Fibroblast of pulmonary artery (primary cell): ENCODE data around the gene SLC29A3.

Experiments used
- DNase-seq: peaks from one replicate; pipeline ENCODE4 v3.0.0-alpha.2; 2010; ENCODE audit warnings: low read depth
- H3K4me3 ChIP-seq: replicated peaks from 2 replicates; pipeline ENCODE4 v1.5.1; 2011; ENCODE audit warnings: low read depth, mild to moderate bottlenecking, control low read depth, low read length, moderate library complexity
- TF ChIP-seq, protein P1 (sequence below): IDR thresholded peaks from 2 replicates; pipeline ENCODE4 v1.5.1; 2011; ENCODE audit warnings: mild to moderate bottlenecking, control low read depth, low read length, inconsistent platforms; ENCODE audit errors: missing control alignments

SLC29A3 gene

DNA sequence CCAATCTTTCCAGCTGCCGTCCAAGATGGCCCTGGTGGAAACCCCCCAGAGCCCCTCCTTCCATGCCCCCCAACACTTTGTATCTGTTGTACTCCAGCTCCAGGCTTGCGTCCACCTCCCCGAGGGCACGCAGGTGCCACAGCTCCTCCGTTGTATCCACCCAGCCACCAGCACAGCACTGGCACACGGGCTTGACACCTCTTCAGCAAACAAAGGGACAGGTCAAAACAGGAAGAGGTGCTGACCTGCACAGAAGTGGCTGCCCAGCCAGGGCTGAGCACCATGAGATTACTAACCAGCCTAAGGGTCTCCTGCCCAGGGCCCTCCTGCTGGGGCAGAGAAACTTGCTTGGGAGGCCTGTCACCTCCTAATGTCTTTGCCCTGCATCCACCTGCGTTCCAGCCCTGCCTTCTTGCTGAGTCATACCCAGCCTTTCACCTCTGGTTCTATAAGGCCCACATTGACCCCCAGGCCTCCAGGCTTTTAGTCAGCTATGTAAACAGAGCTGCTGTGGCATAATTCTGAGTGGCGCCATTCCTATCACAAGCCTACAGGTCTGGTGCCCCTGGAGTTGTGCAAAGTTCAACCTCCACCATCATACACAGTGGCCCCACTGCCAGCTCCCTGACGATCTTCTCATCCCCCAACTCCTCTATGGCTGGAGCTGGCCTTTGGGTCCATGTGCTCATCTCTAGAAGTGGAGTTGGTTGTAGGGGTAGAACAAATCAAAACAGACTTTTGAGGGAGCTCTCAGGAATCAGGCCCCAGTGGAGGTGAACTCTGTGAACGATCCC, 20.9 kb downstream of the SLC29A3 start:
- TF ChIP-seq, protein P1, sequence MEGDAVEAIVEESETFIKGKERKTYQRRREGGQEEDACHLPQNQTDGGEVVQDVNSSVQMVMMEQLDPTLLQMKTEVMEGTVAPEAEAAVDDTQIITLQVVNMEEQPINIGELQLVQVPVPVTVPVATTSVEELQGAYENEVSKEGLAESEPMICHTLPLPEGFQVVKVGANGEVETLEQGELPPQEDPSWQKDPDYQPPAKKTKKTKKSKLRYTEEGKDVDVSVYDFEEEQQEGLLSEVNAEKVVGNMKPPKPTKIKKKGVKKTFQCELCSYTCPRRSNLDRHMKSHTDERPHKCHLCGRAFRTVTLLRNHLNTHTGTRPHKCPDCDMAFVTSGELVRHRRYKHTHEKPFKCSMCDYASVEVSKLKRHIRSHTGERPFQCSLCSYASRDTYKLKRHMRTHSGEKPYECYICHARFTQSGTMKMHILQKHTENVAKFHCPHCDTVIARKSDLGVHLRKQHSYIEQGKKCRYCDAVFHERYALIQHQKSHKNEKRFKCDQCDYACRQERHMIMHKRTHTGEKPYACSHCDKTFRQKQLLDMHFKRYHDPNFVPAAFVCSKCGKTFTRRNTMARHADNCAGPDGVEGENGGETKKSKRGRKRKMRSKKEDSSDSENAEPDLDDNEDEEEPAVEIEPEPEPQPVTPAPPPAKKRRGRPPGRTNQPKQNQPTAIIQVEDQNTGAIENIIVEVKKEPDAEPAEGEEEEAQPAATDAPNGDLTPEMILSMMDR: no peak
- no peak overlapping the region for H3K4me3 ChIP-seq
- no peak for DNase-seq

DNA sequence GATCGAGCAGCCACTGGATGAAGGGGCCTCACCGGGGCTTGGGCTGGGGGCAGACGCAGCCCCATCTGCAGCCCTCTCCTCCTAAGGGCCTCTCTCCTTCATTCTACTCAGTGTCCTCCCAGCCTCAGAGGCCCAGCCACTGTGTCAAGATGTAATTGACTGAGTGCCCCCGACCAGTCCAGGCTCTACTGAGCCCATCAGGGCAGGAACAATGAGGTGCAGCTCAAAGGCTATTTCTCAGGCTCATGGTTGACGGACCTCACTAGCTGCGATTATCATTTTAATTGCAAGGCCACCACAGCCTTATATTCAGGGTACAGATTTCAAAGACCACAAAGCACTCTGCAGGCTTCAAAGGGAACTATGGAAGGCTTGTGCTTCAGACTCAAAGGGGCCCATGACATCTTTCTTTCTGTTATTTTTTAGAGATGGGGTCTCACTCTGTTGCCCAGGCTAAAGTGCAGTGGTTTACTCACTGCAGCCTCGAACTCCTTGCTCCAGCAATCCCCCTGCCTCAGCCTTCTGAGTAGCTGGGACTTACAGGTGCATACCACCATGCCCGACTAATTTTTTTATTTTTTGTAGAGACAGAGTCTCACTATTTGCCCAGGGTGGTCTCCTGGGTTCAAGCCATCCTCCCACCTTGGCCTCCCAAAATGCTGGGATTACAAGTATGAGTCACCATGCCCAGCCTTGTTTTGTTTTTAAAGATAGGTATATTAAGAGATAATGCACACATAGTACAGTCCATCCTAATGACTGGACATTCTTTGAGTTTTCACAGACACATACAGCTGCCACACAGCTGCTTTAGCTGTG, 23.7 kb downstream of the SLC29A3 start:
- TF ChIP-seq, protein P1: no peak
- DNase-seq: no peak
- H3K4me3 ChIP-seq: no peak overlapping the region

DNA sequence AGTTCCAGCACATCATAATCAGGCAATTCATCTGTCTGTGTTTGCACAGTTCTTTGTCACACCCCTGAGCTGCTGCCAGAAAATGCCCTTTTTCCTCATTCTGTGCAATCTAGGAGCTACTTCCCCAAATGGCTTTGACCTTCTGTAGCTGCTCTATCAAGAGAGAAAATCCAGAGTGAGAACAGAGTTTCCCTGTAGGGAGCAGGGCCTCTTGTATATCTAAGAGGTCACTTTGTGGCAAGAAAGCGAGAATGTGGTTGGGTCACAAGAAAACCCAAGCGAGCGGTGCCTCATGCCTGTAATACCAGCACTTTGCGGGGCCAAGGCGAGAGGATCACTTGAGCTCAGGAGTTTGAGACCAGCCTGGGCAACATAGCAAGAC, 24.3 kb downstream of the SLC29A3 start:
- TF ChIP-seq, protein P1: no peak
- no peak for DNase-seq
- H3K4me3 ChIP-seq: no peak overlapping the region

DNA sequence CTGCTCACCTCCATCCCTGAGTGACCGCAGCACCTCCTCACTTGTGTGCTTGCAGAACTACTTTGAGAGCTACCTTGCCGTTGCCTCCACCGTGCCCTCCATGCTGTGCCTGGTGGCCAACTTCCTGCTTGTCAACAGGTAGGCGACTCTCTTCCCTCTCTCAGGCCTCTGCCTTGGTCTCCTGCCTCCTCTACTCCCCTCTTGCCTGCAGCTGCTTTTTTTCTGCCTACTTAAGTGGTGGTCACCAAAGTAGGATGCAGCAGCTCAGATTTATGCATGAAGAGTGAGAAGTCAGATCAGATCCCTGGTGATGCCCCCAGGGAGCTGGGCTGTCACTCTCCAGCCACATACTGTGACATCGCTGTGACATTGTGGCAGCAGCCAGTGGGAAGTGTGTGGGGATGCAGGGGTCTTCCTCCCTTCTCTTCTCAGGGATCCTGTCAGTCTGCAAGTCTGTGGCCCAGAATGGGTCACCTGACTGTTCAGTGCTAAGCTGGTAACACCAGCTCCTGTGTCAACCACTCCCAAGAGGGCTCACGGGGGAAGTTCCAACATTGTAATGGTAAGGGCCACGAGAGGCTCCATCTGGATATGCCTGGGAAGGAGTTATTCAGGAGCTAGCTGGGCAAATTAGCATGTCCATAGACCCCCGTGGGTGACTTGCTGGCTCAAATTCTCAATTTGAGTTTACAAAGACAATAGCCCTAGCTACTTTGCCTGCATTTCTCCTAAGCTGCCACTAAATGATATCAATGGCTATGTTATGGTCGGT, 25.3 kb downstream of the SLC29A3 start:
- no peak overlapping the region for H3K4me3 ChIP-seq
- no peak for DNase-seq
- TF ChIP-seq, protein P1: no peak

DNA sequence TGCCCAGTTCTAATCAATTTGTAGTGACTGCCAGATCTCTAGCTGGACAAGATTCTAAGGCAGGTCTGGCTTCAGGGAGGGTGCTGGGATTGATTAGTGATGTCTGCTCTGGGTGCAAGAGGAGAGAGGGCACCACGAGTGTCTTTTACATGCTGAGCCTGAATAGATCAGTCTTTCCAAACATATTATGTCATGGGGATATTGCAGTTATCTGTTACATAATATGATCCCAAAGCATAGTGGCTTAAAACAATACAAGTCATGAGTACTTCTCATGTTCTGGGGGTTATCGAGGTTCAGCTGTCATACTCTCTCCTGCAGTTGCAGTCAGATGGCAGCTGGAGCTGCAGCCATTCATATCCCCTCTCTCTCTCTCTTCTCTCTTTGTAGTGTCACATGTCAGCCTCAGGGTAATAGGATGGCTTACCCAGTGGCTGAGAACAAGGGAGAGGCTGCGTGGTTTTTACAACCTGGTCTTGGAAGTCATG, 26.0 kb downstream of the SLC29A3 start:
- DNase-seq: no peak
- TF ChIP-seq, protein P1: no peak
- H3K4me3 ChIP-seq: no peak overlapping the region

DNA sequence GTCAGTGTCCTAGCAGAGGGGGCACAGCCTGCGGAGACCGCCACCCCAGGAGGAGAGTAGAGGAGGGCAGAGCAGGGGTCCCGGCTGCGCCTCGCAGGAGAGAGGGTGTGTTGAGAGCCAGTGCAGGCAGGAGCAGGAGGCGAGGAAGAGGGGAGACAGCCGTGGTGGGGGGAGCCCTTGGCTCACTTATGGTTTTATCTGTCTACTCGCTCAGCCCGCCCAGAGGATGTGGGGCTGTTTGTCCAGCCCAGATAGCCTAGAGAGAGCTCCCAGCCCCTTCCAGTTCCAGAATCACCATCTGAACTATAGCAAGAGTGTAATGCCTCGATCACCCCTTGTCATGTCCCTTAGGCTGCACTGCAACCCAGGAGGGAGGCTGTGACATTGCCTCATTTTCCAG, 26.6 kb downstream of the SLC29A3 start:
- TF ChIP-seq, protein P1: no peak
- H3K4me3 ChIP-seq: no peak overlapping the region
- no peak for DNase-seq
